ENCODE measurements around the gene LIPC.
"Not testable (repeated sequence)": the region's sequence is repeated elsewhere in the genome, so short reads cannot be mapped to it uniquely, and the experiment has no call there.

The LIPC gene

GRCh38 chr15:58594898-58595297 is 163.1 kb downstream of the LIPC start:
- DNase-seq = no peak

- peak; percentile 29 for DNase-seq
These were observed 163.9 kb downstream of the LIPC start for GRCh38 chr15:58595516-58596263.

- DNase-seq = peak; percentile 6
These were observed 166.4 kb downstream of the LIPC start for GRCh38 chr15:58597943-58598828.

GRCh38 chr15:58598829-58599210 is 167.0 kb downstream of the LIPC start:
- no peak for DNase-seq

- DNase-seq = no peak
These were observed 171.0 kb downstream of the LIPC start for GRCh38 chr15:58602823-58603222.

GRCh38 chr15:58603927-58604326 is 172.1 kb downstream of the LIPC start:
- not testable (repeated sequence) for DNase-seq

- DNase-seq = no peak
These were observed 172.7 kb downstream of the LIPC start for GRCh38 chr15:58604455-58604923.

- DNase-seq = no peak
These were observed 174.2 kb downstream of the LIPC start for GRCh38 chr15:58605931-58606530.

- no peak for DNase-seq
These were observed 174.8 kb downstream of the LIPC start for GRCh38 chr15:58606577-58607080.

- DNase-seq = peak; percentile 28
These were observed 176.4 kb downstream of the LIPC start for GRCh38 chr15:58608129-58608590.

- no peak for DNase-seq
These were observed 176.9 kb downstream of the LIPC start for GRCh38 chr15:58608711-58609110.

GRCh38 chr15:58611731-58612676 is 180.2 kb downstream of the LIPC start:
- DNase-seq = no peak

GRCh38 chr15:58616171-58616570 is 184.4 kb downstream of the LIPC start:
- no peak for DNase-seq

Data from MV-4-11 (cell line).